SK-MEL-5 (cell line): Measurements from ENCODE around the gene NEK3. TPM values are rescaled to one million over a fixed set of nuclear protein-coding genes. Genes with fewer than 3 reads are reported as not detected.
"Not testable (repeated sequence)": the region's sequence is repeated elsewhere in the genome, so short reads cannot be mapped to it uniquely, and the experiment has no call there.

Source experiments
- DNase-seq: peaks from one replicate; pipeline ENCODE4 v3.0.0-alpha.2; 2016; ENCODE audit warnings: low read depth, low spot score
- in situ Hi-C: cut with HindIII; loops from 2 replicates; pipeline ENCODE4 v1.10.0; 2016; ENCODE audit warnings: low sequenced_read_pairs, high pct_unique_total_duplicates, low pct_unique_long_range_greater_than_20kb
- total RNA-seq: library from RNA; depleted of rRNA; stranded (reverse); fragments of >200 nt; shearing (Covaris generic); gene quantifications from 2 replicates; pipeline ENCODE4 v1.2.3, GENCODE V29; 2014

NEK3 gene
- total RNA-seq, 1 experiment from 2014 or later: 7.6 TPM

GRCh38 chr13:52136763-52137162 lies 22.6 kb downstream of the NEK3 start:
- no peak for DNase-seq
- in situ Hi-C loops: no loop called here

GRCh38 chr13:52130641-52131040 lies 28.8 kb downstream of the NEK3 start:
- in situ Hi-C loops: no loop called here

GRCh38 chr13:52128714-52129700 lies 30.4 kb downstream of the NEK3 start, which contains the start of gene NEK5:
TSS of gene NEK5 (minus strand) at chr13:52129073. CDS start at chr13:52127482, 1,591 bp downstream.
- DNase-seq: peak; percentile 55
- in situ Hi-C loops: no loop called here

More at GRCh38 chr13:52130641-52131040, 28.8 kb downstream of the NEK3 start:
- DNase-seq: no peak

- in situ Hi-C loops: no loop called here
- DNase-seq: peak; percentile 77
Observed at GRCh38 chr13:52127783-52128702, 31.4 kb downstream of the NEK3 start.

- in situ Hi-C loops: no loop called here
- DNase-seq: no peak
Observed at GRCh38 chr13:52127378-52127777, 32.0 kb downstream of the NEK3 start.

- no peak for DNase-seq
- in situ Hi-C loops: no loop called here
Observed at GRCh38 chr13:52125547-52125946, 33.9 kb downstream of the NEK3 start.

- in situ Hi-C loops: no loop called here
- DNase-seq: no peak
Observed at GRCh38 chr13:52118595-52118994, 40.8 kb downstream of the NEK3 start.

GRCh38 chr13:52118095-52118494 lies 41.3 kb downstream of the NEK3 start:
- in situ Hi-C loops: no loop called here

GRCh38 chr13:52112591-52112990 lies 46.8 kb downstream of the NEK3 start:
- DNase-seq: no peak
- in situ Hi-C loops: no loop called here

More at GRCh38 chr13:52118095-52118494, 41.3 kb downstream of the NEK3 start:
- no peak for DNase-seq

- in situ Hi-C loops: no loop called here
- DNase-seq: no peak
Observed at GRCh38 chr13:52109116-52109670, 50.2 kb downstream of the NEK3 start.

- in situ Hi-C loops: no loop called here
- no peak for DNase-seq
Observed at GRCh38 chr13:52105841-52106240, 53.6 kb downstream of the NEK3 start.

GRCh38 chr13:52104624-52105023 lies 54.8 kb downstream of the NEK3 start:
- in situ Hi-C loops: no loop called here
- no peak for DNase-seq

GRCh38 chr13:52103386-52103785 lies 56.0 kb downstream of the NEK3 start:
- in situ Hi-C loops: no loop called here
- DNase-seq: no peak

GRCh38 chr13:52102423-52102822 lies 57.0 kb downstream of the NEK3 start:
- DNase-seq, in situ Hi-C loops: not testable (repeated sequence)

- in situ Hi-C loops: no loop called here
- no peak for DNase-seq
Observed at GRCh38 chr13:52097197-52097596, 62.2 kb downstream of the NEK3 start.

- no peak for DNase-seq
- in situ Hi-C loops: no loop called here
Observed at GRCh38 chr13:52096748-52097147, 62.6 kb downstream of the NEK3 start.

- in situ Hi-C loops: no loop called here
- DNase-seq: no peak
Observed at GRCh38 chr13:52096062-52096461, 63.3 kb downstream of the NEK3 start.

GRCh38 chr13:52092087-52092486 lies 67.3 kb downstream of the NEK3 start:
- in situ Hi-C loops: no loop called here
- DNase-seq: no peak
